HEK293 (cell line): ENCODE data around the gene JUP.
A peak's percentile ranks its signal among the peaks of the same experiment; 100 is the strongest.

Experiments used
- CTCF ChIA-PET: fragments of 350-600 bp; formaldehyde crosslinking; extraction: SDS; loops from one replicate; lab custom pipeline; 2021; ENCODE audit warnings: antibody characterized with exemption; lab: Yijun Ruan, JAX
- POLR2A ChIA-PET: fragments of 300-600 bp; formaldehyde crosslinking; extraction: SDS; loops from one replicate; lab custom pipeline; 2020; ENCODE audit warnings: antibody characterized with exemption, inconsistent platforms; lab: Yijun Ruan, JAX
- H3K27ac ChIP-seq: fragments of 200-500 bp; sonication (Bioruptor generic); 2 replicates; pipeline ENCODE4 v1.5.1; 2014; ENCODE audit warnings: low read depth, low read length, control low read depth, inconsistent platforms; ENCODE audit errors: extremely low read depth
- H3K36me3 ChIP-seq, 2 experiments: fragments of 200-500 bp in 1 of 2; sonication (Bioruptor generic) in 1 of 2; 1 replicate in 1 of 2; 2 replicates in 1 of 2; pipeline ENCODE4 v1.5.1; 2014 to 2017; ENCODE audit warnings: inconsistent platforms in 2 of 2, low read length in 2 of 2; ENCODE audit not compliant: control insufficient read depth in 2 of 2, insufficient read depth in 1 of 2
- H3K4me1 ChIP-seq: fragments of 200-500 bp; sonication (Bioruptor generic); 2 replicates; pipeline ENCODE4 v1.5.1; 2014; ENCODE audit warnings: mild to moderate bottlenecking, low read length, inconsistent platforms; ENCODE audit not compliant: control insufficient read depth, insufficient read depth
- H3K4me3 ChIP-seq: 2 replicates; pipeline ENCODE4 v1.5.1; 2011; ENCODE audit warnings: low read depth, mild to moderate bottlenecking, control low read depth, low read length, moderate library complexity
- H3K9me3 ChIP-seq: fragments of 200-500 bp; sonication (Bioruptor generic); 2 replicates; pipeline ENCODE4 v1.5.1; 2014; ENCODE audit warnings: low read depth, low read length, inconsistent platforms; ENCODE audit not compliant: control insufficient read depth, insufficient read depth
- BCL11A ChIP-seq: fragments of 450-650 bp; formaldehyde crosslinking; IDR thresholded peaks from 2 replicates; pipeline ENCODE4 v1.5.1; 2016; ENCODE audit warnings: low read depth, missing biosample characterization, missing genetic modification characterization
- GFI1B ChIP-seq: fragments of 450-650 bp; formaldehyde crosslinking; IDR thresholded peaks from 2 replicates; pipeline ENCODE4 v1.5.1; 2016; ENCODE audit warnings: missing biosample characterization, missing genetic modification characterization
- GLI2 ChIP-seq: fragments of 450-650 bp; formaldehyde crosslinking; IDR thresholded peaks from 2 replicates; pipeline ENCODE4; 2017; ENCODE audit warnings: missing biosample characterization, missing genetic modification characterization, low read depth, borderline replicate concordance
- KLF7 ChIP-seq: fragments of 450-650 bp; formaldehyde crosslinking; IDR thresholded peaks from 2 replicates; pipeline ENCODE4 v1.5.1; 2016; ENCODE audit warnings: missing biosample characterization, missing genetic modification characterization, borderline replicate concordance
- RBAK ChIP-seq: fragments of 450-650 bp; formaldehyde crosslinking; IDR thresholded peaks from 2 replicates; pipeline ENCODE4 v1.5.1; 2016; ENCODE audit warnings: missing biosample characterization, missing genetic modification characterization
- SCRT1 ChIP-seq: fragments of 450-650 bp; formaldehyde crosslinking; IDR thresholded peaks from 2 replicates; pipeline ENCODE4 v1.5.1; 2016; ENCODE audit warnings: missing biosample characterization, missing genetic modification characterization, borderline replicate concordance
- SP7 ChIP-seq: fragments of 450-650 bp; formaldehyde crosslinking; IDR thresholded peaks from 2 replicates; pipeline ENCODE4 v1.5.1; 2016; ENCODE audit warnings: missing biosample characterization, missing genetic modification characterization
- ZBTB17 ChIP-seq: fragments of 450-650 bp; formaldehyde crosslinking; IDR thresholded peaks from 2 replicates; pipeline ENCODE4 v1.5.1; 2016; ENCODE audit warnings: missing biosample characterization, missing genetic modification characterization
- ZIC2 ChIP-seq: fragments of 450-650 bp; formaldehyde crosslinking; IDR thresholded peaks from 2 replicates; pipeline ENCODE4 v1.5.1; 2016; ENCODE audit warnings: missing biosample characterization, missing genetic modification characterization
- ZNF121 ChIP-seq: fragments of 450-650 bp; formaldehyde crosslinking; IDR thresholded peaks from 2 replicates; pipeline ENCODE4 v1.5.1; 2016; ENCODE audit warnings: missing biosample characterization, missing genetic modification characterization
- ZNF174 ChIP-seq: fragments of 450-650 bp; formaldehyde crosslinking; IDR thresholded peaks from 2 replicates; pipeline ENCODE4 v1.5.0; 2017; ENCODE audit warnings: missing biosample characterization, mild to moderate bottlenecking, missing genetic modification characterization
- ZNF2 ChIP-seq: fragments of 450-650 bp; formaldehyde crosslinking; IDR thresholded peaks from 2 replicates; pipeline ENCODE4 v1.5.1; 2016; ENCODE audit warnings: missing biosample characterization, missing genetic modification characterization
- ZNF423 ChIP-seq: fragments of 450-650 bp; formaldehyde crosslinking; IDR thresholded peaks from 2 replicates; pipeline ENCODE4 v1.5.1; 2016; ENCODE audit warnings: missing biosample characterization, missing genetic modification characterization
- ZNF654 ChIP-seq: fragments of 450-650 bp; formaldehyde crosslinking; IDR thresholded peaks from 2 replicates; pipeline ENCODE4 v1.5.1; 2016; ENCODE audit warnings: low read depth, missing biosample characterization, missing genetic modification characterization
- ZNF76 ChIP-seq: fragments of 450-650 bp; formaldehyde crosslinking; IDR thresholded peaks from 2 replicates; pipeline ENCODE4; 2016; ENCODE audit warnings: low read depth, missing biosample characterization, missing genetic modification characterization, borderline replicate concordance
- ZNF785 ChIP-seq: fragments of 450-650 bp; formaldehyde crosslinking; IDR thresholded peaks from 2 replicates; pipeline ENCODE4 v1.5.1; 2016; ENCODE audit warnings: missing biosample characterization, missing genetic modification characterization
- ZNF792 ChIP-seq: fragments of 450-650 bp; formaldehyde crosslinking; IDR thresholded peaks from 2 replicates; pipeline ENCODE4 v1.5.1; 2016; ENCODE audit warnings: missing biosample characterization, missing genetic modification characterization
- ZNF830 ChIP-seq: fragments of 450-650 bp; IDR thresholded peaks from 2 replicates; pipeline ENCODE4 v1.5.0; 2018; ENCODE audit warnings: missing biosample characterization, missing genetic modification characterization, low read depth, mild to moderate bottlenecking, moderate library complexity
- TF ChIP-seq, protein P1 (sequence below): fragments of 450-650 bp; formaldehyde crosslinking; IDR thresholded peaks from 2 replicates; pipeline ENCODE4 v1.5.1; 2016; ENCODE audit warnings: missing biosample characterization, missing genetic modification characterization
- TF ChIP-seq, protein P2 (sequence below): fragments of 450-650 bp; formaldehyde crosslinking; IDR thresholded peaks from 2 replicates; pipeline ENCODE4 v1.5.1; 2016; ENCODE audit warnings: missing biosample characterization, missing genetic modification characterization, borderline replicate concordance
- TF ChIP-seq, protein P3 (sequence below): fragments of 450-650 bp; formaldehyde crosslinking; IDR thresholded peaks from 2 replicates; pipeline ENCODE4 v1.5.1; 2016; ENCODE audit warnings: missing biosample characterization, missing genetic modification characterization

The JUP gene

DNA sequence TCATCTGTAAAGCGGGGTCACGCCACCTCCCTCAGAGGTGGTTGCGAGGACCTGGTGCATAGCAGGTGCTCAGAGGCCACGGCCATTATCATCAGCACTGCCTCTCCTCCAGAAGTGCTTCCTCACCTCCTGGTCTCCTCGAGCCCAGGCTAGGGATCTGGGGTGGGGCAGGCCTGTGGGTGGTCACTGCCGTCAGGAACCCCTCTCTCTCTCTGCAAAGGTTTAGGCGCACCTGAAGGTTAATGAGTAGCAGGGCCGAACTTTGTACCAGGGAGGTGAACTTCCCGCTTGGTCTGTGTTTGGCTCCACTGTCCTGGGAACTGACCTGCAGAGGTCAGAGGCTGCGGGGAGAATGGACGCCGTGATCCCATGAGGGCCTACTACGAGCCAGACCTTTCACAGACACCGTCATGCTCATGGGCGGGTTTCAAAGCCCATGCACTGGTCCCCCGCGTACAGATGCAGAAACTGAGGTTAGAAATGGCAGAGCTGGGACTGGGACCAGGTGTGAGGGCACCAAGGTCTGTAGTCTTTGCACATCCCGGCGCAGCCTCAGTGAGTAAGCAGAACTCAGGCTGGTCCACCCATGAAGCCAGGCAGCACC is 13.8 kb downstream of the JUP start (continued):
- TF ChIP-seq, protein P1, sequence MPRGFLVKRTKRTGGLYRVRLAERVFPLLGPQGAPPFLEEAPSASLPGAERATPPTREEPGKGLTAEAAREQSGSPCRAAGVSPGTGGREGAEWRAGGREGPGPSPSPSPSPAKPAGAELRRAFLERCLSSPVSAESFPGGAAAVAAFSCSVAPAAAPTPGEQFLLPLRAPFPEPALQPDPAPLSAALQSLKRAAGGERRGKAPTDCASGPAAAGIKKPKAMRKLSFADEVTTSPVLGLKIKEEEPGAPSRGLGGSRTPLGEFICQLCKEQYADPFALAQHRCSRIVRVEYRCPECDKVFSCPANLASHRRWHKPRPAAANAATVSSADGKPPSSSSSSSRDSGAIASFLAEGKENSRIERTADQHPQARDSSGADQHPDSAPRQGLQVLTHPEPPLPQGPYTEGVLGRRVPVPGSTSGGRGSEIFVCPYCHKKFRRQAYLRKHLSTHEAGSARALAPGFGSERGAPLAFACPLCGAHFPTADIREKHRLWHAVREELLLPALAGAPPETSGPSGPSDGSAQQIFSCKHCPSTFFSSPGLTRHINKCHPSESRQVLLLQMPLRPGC (tag by site-specific recombination): no peak
- TF ChIP-seq ZNF654: no peak

DNA sequence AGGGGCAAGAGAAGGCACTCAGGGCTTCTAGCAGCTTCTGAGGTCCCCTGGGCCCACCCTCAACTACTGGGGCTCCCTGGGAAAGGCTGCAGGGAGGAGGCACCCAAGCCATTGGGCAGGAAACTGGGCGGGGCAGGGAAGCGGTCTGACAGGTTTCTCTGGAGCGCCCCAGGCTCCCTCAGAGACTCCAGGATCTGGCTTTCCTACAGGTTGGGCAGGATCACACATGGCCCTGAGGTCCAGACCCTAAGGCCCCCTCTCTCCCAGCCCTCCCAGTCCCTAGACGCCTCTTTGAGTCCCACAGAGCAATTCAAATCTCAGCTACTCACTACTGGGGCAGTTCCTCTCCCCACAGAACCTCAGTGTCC is 14.3 kb downstream of the JUP start:
- no peak overlapping the region for H3K4me3 ChIP-seq
- ChIA-PET CTCF (interaction anchor here (0.8 to 6.4 kb wide), 5 partner anchors 14 to 39 kb away, joined by 3 to 48 read pairs (median 6); partner anchors contain the start of genes JUP and P3H4), POLR2A (interaction anchor here (2.0 to 4.5 kb wide), 2 partner anchors 13 to 19 kb away, joined by 13 to 60 read pairs; partner anchors contain the start of gene JUP)
- peaks cover 7% of the 10 kb centered on the region for H3K4me1 ChIP-seq
- H3K9me3 ChIP-seq: no peaks in the 10 kb centered on the region
- no peak overlapping the region for H3K27ac ChIP-seq
- 0 out of 2 replicates have a peak, but pooled peaks have one; percentile 4 for TF ChIP-seq ZNF423 (tag by site-specific recombination)
- TF ChIP-seq ZNF785: no peak
- no peak for TF ChIP-seq KLF7 (tag by site-specific recombination)
- peaks cover 13 to 85% of the 10 kb centered on the region in 2 experiments; a peak in 2 of 3 replicates for H3K36me3 ChIP-seq

DNA sequence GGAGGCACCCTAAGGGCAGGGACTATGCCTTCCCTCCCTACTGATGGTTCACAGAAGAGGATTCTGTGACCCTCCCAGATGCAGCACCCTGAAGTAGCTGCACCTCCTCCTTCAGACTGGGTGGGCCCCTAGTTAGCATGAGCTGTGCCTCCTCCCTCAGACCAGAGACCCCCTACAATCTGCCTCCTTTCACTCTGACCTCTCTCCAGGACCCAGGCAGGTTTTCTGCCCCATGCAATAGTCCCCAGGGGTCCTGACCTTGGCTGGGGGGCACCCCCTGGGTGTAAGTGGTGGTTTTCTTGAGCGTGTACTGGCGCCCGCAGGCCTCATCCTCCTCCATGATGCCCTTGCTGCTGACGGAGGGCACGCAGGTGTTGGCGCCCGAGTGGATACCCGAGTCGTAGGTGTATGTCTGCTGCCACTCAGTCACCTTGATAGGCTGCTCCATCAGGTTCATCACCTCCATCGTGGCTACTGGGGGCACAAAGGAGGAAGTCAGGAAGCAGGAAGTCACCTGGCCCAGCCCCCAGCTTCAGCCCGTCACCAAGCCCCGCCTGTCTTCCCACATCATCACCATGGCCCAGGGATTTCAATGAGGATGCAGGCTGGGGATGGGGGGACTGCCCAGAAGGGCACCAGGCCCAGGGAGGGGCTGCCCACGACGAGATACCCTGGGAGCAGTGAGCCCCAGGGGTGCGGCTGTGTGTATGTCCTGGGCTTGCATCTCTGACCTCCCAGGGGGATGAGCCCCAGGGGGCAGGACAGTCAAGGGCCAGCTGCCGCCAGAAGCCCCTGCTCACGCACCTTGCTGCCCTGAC is 14.9 kb downstream of the JUP start:
- H3K36me3 ChIP-seq: peaks cover 19 to 87% of the 10 kb centered on the region in 2 experiments; a peak in 2 of 3 replicates
- H3K4me3 ChIP-seq: no peak overlapping the region
- H3K4me1 ChIP-seq: peaks cover 4% of the 10 kb centered on the region; the same call in 1 of the 2 replicates
- POLR2A ChIA-PET: interaction anchor here (4.5 kb wide), 1 partner anchor 14 kb away, joined by 60 read pairs; the partner anchor contains the start of gene JUP
- H3K9me3 ChIP-seq: no peaks in the 10 kb centered on the region
- no peak overlapping the region for H3K27ac ChIP-seq
- CTCF ChIA-PET: interaction anchor here (0.8 to 2.0 kb wide), 3 partner anchors 15 to 30 kb away, joined by 3 to 6 read pairs (median 5); partner anchors contain the start of gene JUP
- TF ChIP-seq BCL11A (tag by site-specific recombination) (no peak), ZNF830 (tag by site-specific recombination) (no peak), SCRT1 (no peak), SP7 (tag by site-specific recombination) (no peak), ZIC2 (peak; percentile 38; the same call in 1 of the 2 replicates), RBAK (tag by site-specific recombination) (no peak), ZNF174 (no peak), ZBTB17 (tag by site-specific recombination) (no peak), ZNF654 (no peak), ZNF792 (tag by site-specific recombination) (no peak), ZNF121 (no peak), GFI1B (tag by site-specific recombination) (no peak), ZNF76 (tag by site-specific recombination) (no peak), ZNF2 (tag by site-specific recombination) (no peak), GLI2 (tag by site-specific recombination) (no peak)
- TF ChIP-seq, protein P2, sequence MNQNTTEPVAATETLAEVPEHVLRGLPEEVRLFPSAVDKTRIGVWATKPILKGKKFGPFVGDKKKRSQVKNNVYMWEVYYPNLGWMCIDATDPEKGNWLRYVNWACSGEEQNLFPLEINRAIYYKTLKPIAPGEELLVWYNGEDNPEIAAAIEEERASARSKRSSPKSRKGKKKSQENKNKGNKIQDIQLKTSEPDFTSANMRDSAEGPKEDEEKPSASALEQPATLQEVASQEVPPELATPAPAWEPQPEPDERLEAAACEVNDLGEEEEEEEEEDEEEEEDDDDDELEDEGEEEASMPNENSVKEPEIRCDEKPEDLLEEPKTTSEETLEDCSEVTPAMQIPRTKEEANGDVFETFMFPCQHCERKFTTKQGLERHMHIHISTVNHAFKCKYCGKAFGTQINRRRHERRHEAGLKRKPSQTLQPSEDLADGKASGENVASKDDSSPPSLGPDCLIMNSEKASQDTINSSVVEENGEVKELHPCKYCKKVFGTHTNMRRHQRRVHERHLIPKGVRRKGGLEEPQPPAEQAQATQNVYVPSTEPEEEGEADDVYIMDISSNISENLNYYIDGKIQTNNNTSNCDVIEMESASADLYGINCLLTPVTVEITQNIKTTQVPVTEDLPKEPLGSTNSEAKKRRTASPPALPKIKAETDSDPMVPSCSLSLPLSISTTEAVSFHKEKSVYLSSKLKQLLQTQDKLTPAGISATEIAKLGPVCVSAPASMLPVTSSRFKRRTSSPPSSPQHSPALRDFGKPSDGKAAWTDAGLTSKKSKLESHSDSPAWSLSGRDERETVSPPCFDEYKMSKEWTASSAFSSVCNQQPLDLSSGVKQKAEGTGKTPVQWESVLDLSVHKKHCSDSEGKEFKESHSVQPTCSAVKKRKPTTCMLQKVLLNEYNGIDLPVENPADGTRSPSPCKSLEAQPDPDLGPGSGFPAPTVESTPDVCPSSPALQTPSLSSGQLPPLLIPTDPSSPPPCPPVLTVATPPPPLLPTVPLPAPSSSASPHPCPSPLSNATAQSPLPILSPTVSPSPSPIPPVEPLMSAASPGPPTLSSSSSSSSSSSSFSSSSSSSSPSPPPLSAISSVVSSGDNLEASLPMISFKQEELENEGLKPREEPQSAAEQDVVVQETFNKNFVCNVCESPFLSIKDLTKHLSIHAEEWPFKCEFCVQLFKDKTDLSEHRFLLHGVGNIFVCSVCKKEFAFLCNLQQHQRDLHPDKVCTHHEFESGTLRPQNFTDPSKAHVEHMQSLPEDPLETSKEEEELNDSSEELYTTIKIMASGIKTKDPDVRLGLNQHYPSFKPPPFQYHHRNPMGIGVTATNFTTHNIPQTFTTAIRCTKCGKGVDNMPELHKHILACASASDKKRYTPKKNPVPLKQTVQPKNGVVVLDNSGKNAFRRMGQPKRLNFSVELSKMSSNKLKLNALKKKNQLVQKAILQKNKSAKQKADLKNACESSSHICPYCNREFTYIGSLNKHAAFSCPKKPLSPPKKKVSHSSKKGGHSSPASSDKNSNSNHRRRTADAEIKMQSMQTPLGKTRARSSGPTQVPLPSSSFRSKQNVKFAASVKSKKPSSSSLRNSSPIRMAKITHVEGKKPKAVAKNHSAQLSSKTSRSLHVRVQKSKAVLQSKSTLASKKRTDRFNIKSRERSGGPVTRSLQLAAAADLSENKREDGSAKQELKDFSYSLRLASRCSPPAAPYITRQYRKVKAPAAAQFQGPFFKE: no peak
- TF ChIP-seq, protein P3, sequence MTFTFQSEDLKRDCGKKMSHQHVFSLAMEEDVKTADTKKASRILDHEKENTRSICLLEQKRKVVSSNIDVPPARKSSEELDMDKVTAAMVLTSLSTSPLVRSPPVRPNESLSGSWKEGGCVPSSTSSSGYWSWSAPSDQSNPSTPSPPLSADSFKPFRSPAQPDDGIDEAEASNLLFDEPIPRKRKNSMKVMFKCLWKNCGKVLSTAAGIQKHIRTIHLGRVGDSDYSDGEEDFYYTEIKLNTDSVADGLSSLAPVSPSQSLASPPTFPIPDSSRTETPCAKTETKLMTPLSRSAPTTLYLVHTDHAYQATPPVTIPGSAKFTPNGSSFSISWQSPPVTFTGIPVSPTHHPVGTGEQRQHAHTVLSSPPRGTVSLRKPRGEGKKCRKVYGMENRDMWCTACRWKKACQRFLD: no peak
